ENCODE data around the gene DISP2. TPM values are rescaled to one million over a fixed set of nuclear protein-coding genes. Genes with fewer than 3 reads are reported as not detected.

The DISP2 gene
- polyA plus RNA-seq (ENCODE audit: insufficient read length in 4 of 4) = 1 to 10 TPM in 1 of 4 donors, under 1 TPM in 3; 0.35 to 1.1 (median 0.64) TPM

- peak in 1 of 4 donors; percentile 46 for DNase-seq (ENCODE audit: low read depth in 4 of 4, low spot score in 2 of 4)
These were observed at the start of gene DISP2 for GRCh38 chr15:40357723-40358470. Gene DISP2, plus strand, starts transcription at chr15:40358219. Its CDS starts 103 bp downstream, at chr15:40358322.

GRCh38 chr15:40309344-40309862 is 48.6 kb upstream of the DISP2 start:
- no peak for DNase-seq (ENCODE audit: low read depth in 4 of 4, low spot score in 2 of 4)

GRCh38 chr15:40310001-40310959 is 47.7 kb upstream of the DISP2 start:
- DNase-seq (ENCODE audit: low read depth in 4 of 4, low spot score in 2 of 4) = no peak

DNA sequence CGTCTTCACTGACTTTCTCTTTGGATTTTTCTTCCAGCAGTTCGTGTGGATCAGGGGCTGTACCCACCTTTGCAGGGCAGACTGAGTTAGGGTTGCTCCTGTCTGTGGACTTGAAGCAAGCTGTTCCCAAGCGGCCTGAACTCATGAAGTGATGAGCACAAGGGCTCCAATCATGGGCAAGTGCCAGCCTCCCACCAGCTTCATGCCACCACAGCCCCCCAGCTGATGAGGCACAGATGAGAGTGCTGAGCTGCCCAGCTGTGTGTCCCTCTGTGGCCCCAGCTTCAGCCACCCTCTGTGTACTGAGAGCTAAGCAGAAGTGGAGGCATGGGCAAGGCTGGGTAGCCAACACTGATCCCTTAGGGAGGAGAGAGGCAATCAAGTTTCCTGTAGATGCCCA is 47.0 kb upstream of the DISP2 start:
- DNase-seq (ENCODE audit: low read depth in 4 of 4, low spot score in 2 of 4) = no peak

- no peak for DNase-seq (ENCODE audit: low read depth in 4 of 4, low spot score in 2 of 4)
These were observed 45.5 kb upstream of the DISP2 start for GRCh38 chr15:40312370-40313158.

DNA sequence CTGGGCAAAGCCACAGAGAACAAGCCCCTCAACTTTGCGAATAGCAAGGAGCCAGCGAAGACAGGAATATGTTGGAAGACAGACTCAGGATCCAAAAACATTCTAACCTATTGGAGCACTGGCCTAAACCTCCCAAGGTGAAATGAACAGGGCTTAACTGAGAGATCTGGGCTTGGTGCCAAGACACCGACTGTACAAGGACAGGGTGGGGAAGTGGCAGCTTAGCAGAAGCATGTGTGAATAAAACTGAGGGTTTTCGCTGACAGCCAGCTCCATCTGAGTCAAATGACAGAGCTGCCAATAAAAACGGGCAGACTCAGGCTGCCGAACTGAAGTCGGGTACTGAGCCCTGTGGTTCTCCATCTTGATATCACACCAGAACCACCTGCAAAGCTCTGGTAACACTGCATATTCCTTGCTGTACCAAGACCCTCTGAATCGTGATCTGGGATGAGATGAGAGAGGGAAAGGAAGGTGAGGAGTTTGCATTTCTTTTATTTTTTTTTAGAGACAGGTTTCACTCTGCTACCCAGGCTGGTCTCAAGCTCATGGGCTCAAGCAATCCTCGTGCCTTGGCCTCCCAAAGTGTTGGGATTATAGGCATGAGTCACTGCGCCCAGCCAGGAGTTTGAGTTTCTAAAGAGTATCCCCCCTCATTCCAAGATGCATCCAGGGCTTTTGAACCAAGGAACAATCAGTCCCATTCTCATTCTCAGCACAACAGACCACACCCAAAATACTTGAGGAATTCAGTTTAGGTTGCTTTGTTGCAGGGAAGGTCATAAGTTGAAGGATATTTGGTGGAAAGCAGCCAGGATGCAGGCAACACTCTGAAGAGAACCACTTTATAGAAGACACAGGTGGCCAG is 44.3 kb upstream of the DISP2 start:
- no peak for DNase-seq (ENCODE audit: low read depth in 4 of 4, low spot score in 2 of 4)

DNA sequence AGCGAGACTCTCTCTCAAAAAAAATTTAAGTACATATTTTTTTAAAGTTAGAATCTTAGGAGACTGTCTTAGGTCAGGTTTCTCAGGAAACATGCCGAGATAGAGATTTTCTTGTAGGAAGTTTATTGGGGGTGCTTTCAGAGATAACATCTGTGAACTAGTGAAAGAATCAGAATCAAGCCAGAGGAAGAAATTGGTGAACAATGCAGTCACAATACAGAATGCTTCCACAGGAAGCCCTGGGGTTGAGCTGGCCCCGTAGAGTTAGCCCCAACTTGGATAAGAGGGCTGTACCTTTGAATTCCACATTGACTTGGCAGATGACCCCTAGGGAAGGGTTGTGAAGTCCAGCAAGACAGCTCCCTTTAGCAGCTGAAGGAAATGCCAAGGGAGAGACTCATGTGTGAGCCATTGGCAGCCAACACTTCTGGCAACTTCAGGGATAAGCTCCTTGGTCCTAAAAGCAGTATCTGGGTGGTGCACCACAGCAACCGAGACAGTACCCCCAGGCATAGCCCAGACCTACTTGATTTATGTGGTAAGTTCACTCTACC is 43.2 kb upstream of the DISP2 start:
- no peak for DNase-seq (ENCODE audit: low read depth in 4 of 4, low spot score in 2 of 4)

- no peak for DNase-seq (ENCODE audit: low read depth in 4 of 4, low spot score in 2 of 4)
These were observed 41.1 kb upstream of the DISP2 start for GRCh38 chr15:40316931-40317330.

GRCh38 chr15:40317580-40317979 is 40.4 kb upstream of the DISP2 start:
- DNase-seq (ENCODE audit: low read depth in 4 of 4, low spot score in 2 of 4) = no peak

DNA sequence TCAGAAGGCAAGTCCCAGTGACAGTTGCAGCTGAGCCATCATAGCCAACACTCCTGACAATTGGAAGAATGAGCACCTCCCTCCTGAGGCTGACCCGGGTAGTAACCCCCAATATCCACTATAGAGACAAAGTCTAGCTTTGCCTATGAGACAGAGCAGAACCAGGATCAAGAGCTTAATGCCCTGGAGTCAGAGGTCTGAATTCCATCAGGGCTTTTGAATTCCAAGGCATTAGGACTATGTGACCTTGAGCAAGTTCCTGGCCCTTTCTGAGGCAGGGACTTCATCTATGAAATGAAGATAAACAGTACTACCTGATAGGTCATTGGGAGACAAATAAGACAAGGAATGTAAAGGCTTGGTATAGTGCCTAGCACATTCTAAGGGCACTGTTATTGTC is 37.6 kb upstream of the DISP2 start:
- no peak for DNase-seq (ENCODE audit: low read depth in 4 of 4, low spot score in 2 of 4)

GRCh38 chr15:40320931-40321371 is 37.1 kb upstream of the DISP2 start:
- DNase-seq (ENCODE audit: low read depth in 4 of 4, low spot score in 2 of 4) = no peak

DNA sequence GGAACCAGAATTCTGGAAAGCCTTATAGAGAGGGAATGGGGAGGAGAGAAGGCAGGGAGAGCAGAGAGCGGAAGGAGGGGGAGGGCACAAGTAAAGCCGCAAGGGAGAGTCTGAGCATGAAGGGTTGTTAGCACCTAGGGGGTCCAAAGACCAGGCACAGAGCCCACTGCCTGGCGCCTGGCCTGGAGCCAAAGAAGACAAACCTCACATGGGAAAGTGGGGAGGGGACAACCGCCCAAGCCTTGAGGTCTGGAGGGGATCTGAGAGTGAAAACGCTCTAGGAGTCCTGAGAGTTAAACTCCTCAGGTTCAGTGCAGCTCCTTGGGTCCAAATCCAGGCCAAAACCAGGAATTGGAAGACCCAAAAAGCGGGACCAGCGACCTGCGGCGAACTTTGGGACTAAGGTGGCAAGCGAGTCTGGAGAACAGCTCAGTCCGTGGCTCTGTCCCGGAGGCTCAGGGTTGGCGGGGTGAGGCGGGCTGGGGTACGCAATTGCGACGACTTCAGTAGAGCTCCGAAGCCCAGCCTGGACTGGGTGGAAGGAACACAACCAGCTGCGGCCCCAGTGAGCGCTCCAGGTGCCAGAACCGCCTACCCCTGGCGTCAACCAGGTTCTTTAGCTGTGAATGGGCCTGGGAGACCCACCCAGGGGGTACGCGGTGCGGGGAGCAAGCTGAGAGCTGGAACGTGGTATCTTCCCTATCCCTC is 35.3 kb upstream of the DISP2 start:
- no peak for DNase-seq (ENCODE audit: low read depth in 4 of 4, low spot score in 2 of 4)

- peak; percentile 77 to 90 (median 87) for DNase-seq (ENCODE audit: low read depth in 4 of 4, low spot score in 2 of 4)
These were observed 34.6 kb upstream of the DISP2 start, which contains the start of gene INAFM2 for GRCh38 chr15:40323239-40323952. Gene INAFM2, plus strand, starts transcription at chr15:40323692. Its CDS starts 364 bp downstream, at chr15:40324056.

GRCh38 chr15:40323953-40324937 is 33.8 kb upstream of the DISP2 start:
- DNase-seq (ENCODE audit: low read depth in 4 of 4, low spot score in 2 of 4) = no peak

GRCh38 chr15:40325188-40325587 is 32.8 kb upstream of the DISP2 start:
- DNase-seq (ENCODE audit: low read depth in 4 of 4, low spot score in 2 of 4) = no peak

DNA sequence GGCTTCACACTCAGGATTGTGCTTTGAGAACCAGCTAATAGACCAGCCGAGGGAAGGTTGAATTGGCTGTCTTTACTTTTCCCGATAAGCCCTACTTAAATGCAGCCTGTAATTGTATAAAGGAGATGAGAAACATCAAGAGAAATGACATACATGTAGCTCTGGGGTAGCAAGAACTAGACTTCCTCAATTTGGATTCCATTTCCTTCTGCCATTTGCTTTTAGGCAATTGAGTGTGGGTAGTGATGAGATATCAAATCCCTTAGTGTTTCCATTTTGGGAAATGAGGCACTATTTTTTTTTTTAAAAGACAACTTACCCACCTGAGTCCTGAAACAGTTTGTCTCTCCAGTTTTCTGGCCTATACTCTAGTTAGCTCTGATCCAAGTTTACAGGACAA is 32.3 kb upstream of the DISP2 start:
- no peak for DNase-seq (ENCODE audit: low read depth in 4 of 4, low spot score in 2 of 4)

- no peak for DNase-seq (ENCODE audit: low read depth in 4 of 4, low spot score in 2 of 4)
These were observed 30.6 kb upstream of the DISP2 start for GRCh38 chr15:40327457-40327856.

Measured in left renal cortex interstitium (tissue), 4 donors.